ENCODE data around the gene CDKN2B.

The CDKN2B gene

DNA sequence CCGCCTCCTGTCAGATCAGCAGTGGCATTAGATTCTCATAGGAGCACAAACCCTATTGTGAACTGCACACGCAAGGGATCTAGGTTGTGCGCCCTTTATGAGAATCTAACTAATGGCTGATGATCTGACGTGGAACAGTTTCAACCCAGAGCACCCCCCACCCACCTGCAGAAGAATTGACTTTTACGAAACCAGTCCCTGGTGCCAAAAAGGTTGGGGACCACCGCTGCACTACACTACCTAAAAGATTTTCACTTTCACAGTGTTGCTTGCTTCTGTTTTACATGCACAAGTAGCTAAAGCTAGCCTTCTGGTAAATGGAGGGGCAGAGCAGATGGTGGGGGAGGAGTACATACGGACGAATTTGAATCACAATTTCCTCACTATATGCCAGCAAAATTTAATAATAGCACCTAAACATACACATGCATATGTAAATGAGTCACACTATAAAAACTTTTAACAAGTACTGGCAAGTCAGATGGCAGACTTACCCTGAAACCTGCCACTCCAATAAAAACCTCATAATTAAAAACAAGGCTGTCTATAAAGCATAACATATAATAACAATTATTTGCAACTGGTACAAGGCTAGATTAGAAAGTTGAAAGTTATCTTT, 24.0 kb upstream of the CDKN2B start:
- no peak for DNase-seq

GRCh38 chr9:22031655-22032411, 22.7 kb upstream of the CDKN2B start:
- no peak for DNase-seq

- DNase-seq: no peak
Measured at GRCh38 chr9:22030101-22030598, 21.0 kb upstream of the CDKN2B start.

DNA sequence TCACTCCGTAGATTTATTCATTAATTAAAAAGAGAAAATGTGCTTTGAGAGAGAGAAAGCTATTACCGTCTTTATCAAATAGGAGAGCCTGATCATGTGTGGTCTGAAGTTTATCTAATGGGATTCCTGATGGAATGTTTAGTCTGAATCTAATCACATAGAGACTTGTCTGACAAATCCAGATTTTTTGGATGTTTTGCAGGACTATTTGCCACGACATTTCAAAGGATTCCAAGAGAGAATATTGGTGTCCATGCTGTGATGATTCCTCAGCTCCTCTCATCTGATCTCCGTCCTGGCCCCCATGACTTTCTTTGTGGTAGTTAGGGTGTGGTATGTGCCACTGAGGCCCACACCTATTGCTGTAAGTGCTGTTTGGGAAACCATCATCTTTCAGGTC, 20.1 kb upstream of the CDKN2B start:
- no peak for DNase-seq

DNA sequence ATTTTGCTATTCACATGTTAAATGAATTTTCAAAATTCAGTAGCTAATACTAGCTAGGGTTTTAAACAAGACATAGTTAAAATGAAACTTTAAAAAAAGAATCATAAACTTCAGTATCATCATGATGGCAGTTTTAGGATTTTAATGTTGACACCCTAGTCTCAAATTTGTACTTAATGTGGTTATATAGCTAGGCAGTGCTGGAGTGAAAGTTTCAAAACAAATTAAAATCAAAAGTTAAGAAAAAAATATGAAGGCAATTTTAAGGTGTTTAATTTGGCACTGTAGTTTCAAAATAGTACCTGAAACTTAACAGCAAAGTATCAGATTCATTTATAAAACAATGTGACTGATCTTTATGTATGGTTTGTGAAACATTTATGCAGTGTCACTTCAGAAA, 19.3 kb upstream of the CDKN2B start:
- no peak for DNase-seq

GRCh38 chr9:22026696-22027095, 17.6 kb upstream of the CDKN2B start:
- no peak for DNase-seq

DNA sequence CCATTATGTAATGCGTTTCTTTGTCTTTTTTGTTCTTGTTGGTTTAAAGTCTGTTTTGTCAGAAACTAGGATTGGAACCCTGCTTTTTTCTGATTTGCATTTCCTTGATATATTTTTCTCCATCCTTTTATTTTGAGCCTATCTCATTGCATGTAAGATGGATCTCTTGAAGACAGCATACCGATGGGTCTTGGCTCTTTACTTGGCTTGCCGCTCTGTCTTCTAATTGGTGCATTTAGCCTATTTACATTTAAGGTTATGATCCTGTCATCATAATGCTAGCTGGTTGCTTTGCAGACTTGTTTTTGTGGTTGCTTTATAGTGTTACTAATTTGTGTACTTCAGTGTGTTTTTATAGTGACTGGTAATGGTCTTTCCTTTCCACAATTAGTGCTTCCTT, 13.3 kb upstream of the CDKN2B start:
- DNase-seq: no peak

- peak; percentile 22 for DNase-seq
Measured at GRCh38 chr9:22010866-22011625, 1.9 kb upstream of the CDKN2B start.

DNA sequence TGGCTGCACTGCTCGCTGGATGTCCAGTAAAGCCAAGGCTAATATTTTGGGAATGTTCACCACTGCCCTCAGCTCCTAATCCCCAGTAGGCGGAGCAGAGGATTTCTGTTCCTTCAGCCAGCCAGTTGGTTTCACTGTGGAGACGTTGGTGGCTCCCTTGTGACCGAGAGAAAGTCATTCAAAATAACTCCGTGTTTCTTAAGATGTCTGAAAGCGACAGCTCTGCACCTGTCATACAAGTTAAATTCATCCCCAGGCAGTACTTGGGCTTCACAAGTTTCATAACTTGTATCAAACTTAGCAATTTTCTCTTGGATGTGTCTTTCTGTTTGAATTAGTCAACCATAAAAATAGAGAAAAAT, 382 bp upstream of the CDKN2B start:
- no peak for DNase-seq

GRCh38 chr9:22008384-22008716, 755 bp downstream of the CDKN2B start:
- no peak for DNase-seq

GRCh38 chr9:22005702-22006606, 3.2 kb downstream of the CDKN2B start:
- no peak for DNase-seq

- DNase-seq: peak; percentile 13
Measured at GRCh38 chr9:22005021-22005701, 3.9 kb downstream of the CDKN2B start.

GRCh38 chr9:22002038-22002437, 7.1 kb downstream of the CDKN2B start:
- no peak for DNase-seq

DNA sequence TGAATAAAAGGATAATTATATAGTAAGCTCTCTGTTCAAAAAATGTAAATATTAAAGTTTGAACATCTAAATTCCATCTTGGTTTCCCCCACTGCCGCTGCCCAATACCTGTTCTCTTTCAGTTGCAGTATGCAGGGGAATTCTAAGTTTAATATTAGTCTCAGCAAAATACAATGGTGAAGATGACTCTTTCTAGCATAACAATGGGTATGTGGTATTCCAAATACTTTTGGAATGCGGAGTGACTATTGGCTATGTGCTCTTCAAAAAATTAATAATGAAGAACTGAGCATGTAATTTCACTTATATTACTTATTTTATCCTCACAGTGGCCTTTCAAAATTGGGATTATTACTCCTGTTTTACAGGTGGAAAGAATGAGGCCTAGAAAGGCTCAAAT, 11.1 kb downstream of the CDKN2B start:
- DNase-seq: no peak

DNA sequence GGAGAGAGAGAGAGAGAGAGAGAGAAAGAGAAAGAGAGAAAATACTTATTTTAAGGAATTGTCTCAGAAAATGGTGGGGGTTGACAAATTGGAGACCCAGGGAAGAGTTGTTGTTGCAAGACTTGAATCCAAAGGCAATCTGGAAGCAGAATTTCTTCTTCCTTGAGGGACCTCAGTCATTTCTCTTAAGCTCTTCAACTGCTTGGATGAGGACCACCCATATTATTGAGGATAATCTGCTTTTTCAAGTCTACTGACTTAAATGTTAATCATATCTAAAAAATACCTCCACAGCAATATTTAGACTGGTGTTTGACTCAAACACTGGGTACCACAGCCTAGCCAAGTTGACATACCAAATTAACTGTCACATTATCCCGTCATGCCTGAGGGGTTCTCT, 11.6 kb downstream of the CDKN2B start:
- DNase-seq: no peak

DNA sequence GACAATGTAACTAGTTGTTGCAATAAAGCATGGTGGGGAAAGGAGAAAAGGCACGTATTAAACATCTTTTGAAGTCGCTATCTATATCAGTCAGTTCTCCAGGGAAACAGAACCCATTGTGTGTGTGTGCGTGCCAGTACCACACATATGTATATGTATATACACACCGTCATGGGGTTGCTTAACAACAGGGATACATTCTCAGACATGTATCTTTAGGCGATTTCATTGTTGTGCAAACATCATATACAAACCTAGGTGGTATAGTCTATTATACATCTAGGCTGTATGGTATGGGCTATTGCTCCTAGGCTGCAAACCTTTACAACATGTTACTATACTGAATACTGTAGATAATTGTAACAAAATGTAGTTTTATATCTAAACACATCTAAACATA, 12.2 kb downstream of the CDKN2B start:
- no peak for DNase-seq

- no peak for DNase-seq
Measured at GRCh38 chr9:21996438-21996837, 12.7 kb downstream of the CDKN2B start.

DNA sequence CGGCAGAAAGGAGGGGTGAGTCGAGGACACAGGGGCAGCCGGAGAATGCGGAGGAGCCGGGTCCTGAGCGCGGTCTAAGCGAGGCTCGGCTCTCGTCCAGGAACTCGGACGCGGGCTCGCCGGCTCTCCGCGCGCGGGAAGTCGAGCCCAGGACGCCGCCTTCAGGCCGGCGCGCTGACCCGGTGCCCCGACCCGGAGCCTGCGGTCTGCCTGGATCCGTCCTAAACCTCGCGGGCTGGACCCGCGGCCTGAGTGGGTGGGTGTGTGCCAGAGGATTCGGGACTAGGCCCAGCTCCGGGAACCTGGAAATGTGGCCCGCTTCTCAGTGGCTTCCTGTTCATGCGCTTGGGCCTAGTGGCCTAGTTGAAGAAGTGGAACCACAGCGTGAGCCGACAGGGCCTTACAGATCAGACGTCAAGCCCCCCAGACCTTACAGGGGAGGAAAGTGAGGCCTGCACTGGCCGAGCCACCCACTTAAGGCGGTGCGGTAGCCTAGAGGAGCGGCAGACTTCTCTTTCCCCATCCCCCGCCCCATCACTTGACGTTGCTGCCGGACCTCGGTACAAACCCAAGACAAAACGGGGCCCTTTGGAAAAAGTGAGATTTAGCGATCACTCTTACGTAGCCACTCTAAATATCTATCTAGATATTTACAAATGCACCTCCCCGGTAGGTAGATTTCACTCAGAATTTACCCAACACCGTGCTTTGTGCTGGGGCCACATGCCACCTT, 13.3 kb downstream of the CDKN2B start:
- DNase-seq: peak; percentile 18

DNA sequence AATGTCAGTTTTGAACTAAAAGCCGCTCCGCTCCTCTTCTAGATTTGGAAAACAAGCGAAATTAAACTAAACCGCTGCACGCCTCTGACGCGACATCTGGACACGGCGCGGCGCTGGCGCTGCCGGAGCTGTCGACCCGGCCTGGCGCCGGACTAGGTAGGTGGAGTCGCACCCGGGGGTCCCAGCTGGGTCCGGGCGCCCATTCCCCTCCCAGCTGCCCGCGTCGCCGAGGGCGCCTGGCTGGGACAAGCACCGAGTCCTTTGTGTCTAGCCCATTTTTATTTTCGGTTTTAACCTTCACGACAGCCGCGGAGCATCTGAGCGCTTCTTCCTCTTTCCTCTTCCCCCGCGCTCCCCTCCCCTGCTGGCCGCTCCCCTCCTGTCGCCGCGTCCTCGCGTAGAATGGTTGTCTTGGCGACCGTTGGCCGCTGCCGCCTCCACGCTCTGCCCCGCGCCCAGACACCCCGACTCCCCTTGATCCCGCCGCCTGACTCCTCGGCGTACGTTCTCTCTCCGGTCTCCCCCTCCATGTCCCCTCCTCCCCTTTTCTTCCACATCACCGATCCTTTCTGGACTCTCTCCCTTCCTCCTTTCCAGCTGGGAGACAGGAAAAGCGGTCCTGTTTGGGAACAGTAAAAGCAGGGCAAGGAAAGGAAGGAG, 14.0 kb downstream of the CDKN2B start:
- DNase-seq: peak; percentile 73

- DNase-seq: peak; percentile 42
Measured at GRCh38 chr9:21994556-21995005, 14.5 kb downstream of the CDKN2B start, which contains the start of gene CDKN2B-AS1. CDKN2B-AS1 (plus strand) TSS chr9:21994791.

Measured in CD4-positive, alpha-beta T cell treated with Interleukin-17A for 4 hours (primary cell).